Retinal pigment epithelial cell (primary cell): Measurements from ENCODE around the gene ZNF12.

ENCODE experiments used
- DNase-seq: peaks from one replicate; pipeline ENCODE4 v3.0.0-alpha.2; 2010; ENCODE audit warnings: low read depth
- H3K4me3 ChIP-seq: 2 replicates; pipeline ENCODE4 v1.5.1; 2011; ENCODE audit warnings: mild to moderate bottlenecking, low read length, control low read depth, moderate library complexity
- TF ChIP-seq, protein P1 (sequence below): conservative IDR thresholded peaks from 2 replicates; pipeline ENCODE4 v1.5.1; 2011; ENCODE audit warnings: low read depth, low read length, control low read depth, inconsistent platforms

The ZNF12 gene

DNA sequence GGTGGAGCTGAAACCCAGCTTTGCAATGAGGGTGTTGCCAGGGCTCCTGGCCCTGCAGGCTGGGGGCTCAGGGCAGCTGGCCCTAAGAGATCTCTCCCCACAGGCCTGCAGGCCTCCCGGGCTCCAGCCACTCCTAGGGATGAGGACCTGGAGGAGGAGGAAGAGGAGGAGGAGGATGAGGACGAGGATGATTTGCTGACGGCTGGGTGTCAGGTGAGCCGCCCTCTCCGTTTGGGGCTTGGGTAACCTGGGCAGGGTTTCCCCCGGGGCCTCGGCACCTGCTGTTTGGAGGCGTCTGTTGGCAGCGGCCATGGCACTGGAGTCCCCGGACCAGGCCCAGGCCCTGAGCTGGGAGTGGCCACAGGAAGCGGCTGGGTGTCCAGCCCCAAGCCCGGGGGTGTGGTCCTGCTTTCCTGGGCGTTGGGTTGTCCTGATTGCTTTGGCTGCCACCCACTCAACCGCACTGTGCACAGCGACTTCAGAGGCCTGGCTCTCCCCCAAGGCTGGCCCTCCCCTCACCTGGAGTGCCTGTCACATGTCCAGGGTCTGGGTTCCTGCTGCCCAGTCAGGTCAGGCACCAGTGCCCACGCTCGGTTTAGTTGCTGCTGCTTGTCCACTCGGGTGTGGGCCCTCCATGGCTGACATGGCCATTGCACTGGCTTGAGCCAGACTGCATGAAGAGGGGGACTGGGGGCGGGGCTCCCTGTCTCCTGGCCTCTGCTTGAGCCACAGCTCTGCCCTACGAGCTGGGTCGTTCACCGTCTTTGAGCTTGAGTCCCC, 63.7 kb downstream of the ZNF12 start:
- DNase-seq: no peak
- TF ChIP-seq, protein P1, sequence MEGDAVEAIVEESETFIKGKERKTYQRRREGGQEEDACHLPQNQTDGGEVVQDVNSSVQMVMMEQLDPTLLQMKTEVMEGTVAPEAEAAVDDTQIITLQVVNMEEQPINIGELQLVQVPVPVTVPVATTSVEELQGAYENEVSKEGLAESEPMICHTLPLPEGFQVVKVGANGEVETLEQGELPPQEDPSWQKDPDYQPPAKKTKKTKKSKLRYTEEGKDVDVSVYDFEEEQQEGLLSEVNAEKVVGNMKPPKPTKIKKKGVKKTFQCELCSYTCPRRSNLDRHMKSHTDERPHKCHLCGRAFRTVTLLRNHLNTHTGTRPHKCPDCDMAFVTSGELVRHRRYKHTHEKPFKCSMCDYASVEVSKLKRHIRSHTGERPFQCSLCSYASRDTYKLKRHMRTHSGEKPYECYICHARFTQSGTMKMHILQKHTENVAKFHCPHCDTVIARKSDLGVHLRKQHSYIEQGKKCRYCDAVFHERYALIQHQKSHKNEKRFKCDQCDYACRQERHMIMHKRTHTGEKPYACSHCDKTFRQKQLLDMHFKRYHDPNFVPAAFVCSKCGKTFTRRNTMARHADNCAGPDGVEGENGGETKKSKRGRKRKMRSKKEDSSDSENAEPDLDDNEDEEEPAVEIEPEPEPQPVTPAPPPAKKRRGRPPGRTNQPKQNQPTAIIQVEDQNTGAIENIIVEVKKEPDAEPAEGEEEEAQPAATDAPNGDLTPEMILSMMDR: no peak
- H3K4me3 ChIP-seq: no peak overlapping the region

DNA sequence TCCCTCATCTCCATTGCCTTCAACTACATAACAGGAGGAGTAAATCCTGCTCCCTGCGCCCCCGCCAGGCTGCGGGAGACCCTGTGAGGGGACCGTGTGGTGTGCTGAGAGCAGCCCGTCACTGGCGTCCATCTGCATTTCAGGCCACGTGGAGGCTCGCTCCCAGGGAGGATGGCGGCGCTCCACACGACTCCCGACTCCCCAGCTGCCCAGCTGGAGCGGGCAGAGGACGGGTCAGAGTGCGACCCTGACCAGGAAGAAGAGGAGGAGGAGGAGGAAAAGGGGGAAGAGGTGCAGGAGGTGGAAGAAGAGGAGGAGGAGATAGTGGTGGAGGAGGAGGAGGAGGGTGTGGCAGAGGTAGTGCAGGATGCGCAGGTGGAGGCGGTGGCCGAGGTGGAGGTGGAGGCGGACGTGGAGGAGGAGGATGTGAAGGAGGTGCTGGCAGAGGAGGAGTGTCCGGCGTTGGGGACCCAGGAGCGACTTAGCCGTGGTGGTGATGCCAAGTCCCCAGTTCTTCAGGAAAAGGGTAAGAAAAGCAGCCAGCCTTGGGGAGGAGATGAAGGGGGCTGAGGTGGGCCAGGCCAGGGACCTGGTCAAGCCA, 64.4 kb downstream of the ZNF12 start:
- DNase-seq: no peak
- no peak overlapping the region for H3K4me3 ChIP-seq
- TF ChIP-seq, protein P1: no peak

DNA sequence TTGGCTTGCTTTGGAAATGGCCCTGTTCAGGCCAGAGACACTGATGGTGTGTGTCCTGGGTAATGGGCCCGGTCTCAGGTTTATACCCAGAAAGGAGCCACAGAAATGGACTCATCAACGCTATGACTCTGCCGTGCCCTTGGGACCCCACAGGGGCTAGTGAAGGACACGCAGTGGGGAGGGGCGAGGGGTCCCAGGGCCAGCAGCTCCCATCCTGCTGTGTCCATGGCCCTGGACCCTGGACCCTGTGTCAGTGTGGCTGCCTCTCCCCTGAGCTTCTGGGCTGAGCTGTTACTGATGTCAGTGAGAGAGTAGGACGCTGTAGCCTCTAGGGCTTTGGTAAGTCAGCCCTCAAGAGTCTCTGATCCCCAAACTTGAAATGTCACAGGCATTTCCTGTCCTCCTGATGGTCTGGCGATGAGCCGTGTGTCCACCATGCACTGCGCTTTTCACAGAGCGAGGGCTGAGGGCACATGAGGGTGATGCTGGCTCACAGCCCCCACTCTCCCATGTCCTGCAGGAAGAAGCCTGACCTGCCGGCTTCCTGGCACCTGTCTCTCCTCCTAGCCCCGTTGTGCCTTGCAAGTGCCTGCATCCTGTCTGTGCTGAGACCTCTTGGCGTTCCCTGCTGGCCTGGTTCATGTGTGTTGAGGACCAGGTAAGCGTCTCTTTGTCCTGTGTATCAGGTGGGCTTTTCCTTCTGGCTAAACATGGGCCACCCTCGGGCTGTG, 65.3 kb downstream of the ZNF12 start:
- H3K4me3 ChIP-seq: no peak overlapping the region

DNA sequence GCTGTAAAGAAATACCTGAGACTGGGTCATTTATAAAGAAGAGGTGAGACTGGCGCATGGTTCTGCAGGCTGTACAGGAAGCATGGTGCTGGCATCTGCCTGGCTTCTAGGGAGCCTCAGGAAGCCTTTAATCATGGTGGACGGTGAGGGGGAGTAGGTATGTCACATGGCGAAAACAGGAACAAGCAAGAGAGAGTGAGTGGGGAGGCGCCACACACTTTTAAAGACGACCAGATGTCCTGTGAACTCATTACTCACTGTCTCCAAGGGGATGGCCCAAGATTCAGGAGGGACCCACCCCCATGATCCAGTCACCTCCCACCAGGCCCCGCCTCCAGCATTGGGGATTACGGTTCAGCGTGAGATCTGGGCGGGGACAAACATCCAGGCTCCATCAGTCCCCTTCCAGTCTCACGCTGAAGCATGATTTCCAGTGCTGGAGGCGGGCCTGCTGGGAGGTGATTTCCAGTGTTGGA, 66.5 kb downstream of the ZNF12 start:
- DNase-seq: no peak
- H3K4me3 ChIP-seq: no peak overlapping the region
- TF ChIP-seq, protein P1: no peak

More for the DNA sequence above, 65.3 kb downstream of the ZNF12 start:
- no peak for DNase-seq
- TF ChIP-seq, protein P1: no peak

DNA sequence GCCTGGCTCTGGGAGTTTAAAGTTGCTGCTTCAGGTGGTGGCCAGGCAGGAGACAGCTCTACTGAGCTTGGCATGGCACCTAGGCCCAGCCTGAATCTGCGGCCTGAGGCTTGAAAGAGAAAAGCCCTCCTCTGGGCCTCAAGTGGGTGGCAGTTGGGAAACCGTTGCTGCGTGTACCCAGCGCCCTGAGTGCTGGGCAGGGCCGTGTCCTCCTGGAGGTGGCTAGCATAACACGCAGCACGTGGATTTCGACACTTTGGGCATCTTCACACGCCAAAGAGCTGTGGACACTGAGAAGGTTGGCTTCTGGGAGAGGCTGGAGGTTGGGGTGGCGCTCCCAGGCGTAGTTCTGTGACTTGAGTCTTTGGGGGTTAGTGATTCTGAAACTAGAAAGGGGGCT, 67.1 kb downstream of the ZNF12 start:
- no peak for DNase-seq
- H3K4me3 ChIP-seq: no peak overlapping the region
- TF ChIP-seq, protein P1: no peak

DNA sequence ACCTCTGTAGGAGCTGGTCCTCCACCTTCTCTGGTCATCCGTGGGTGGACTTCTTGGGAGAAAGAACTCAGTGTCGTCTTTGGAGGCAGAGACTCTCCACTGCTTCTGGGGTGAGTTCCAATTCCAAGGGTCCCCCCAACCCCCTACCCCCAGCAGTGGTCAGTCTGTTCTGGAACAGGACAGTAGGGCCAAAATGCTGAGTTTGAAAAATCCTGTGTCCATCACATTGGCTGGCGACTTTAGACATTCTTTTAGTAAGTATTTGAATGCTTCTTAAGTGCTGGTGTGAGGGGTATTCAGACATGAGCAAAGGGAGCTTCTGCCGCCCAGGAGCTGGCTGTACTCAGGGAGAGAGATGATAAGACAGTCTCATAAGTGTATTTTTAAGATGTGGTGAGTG, 67.7 kb downstream of the ZNF12 start:
- TF ChIP-seq, protein P1: no peak
- DNase-seq: no peak
- no peak overlapping the region for H3K4me3 ChIP-seq
